Adrenal gland (tissue), 12 donors: Measurements from ENCODE around the gene AFAP1L2. TPM values are rescaled to one million over a fixed set of nuclear protein-coding genes. Genes with fewer than 3 reads are reported as not detected.

Source experiments
- DNase-seq, 7 donors: peaks; one replicate each; pipeline ENCODE4 v3.0.0-alpha.2; 2019 to 2020
- H3K27ac ChIP-seq, 5 donors: fragments of 200-600 bp; sonication (generic) in 4 of 5; 1 replicate in 3 of 5; 2 replicates in 2 of 5; pipeline versions ENCODE4 v1.5.1 to v1.8.0; 2016 to 2020; ENCODE audit warnings: mild to moderate bottlenecking in 1 of 5
- H3K27me3 ChIP-seq: fragments of 200-600 bp; 2 replicates; pipeline ENCODE4 v1.8.0; 2021
- H3K36me3 ChIP-seq, 2 donors: fragments of 200-600 bp; replicated peaks in 1 of 2; 1 replicate in 1 of 2; 2 replicates in 1 of 2; pipeline versions ENCODE4 v1.5.1 to v1.8.0; 2018 to 2022
- H3K4me1 ChIP-seq, 2 donors: fragments of 200-600 bp; replicated peaks in 1 of 2; 1 replicate in 1 of 2; 2 replicates in 1 of 2; pipeline versions ENCODE4 v1.5.1 to v1.8.0; 2018 to 2021
- H3K4me3 ChIP-seq, 4 donors: fragments of 200-600 bp; sonication (generic) in 3 of 4; one replicate each; pipeline ENCODE4 v1.5.1; 2016 to 2018
- H3K9me3 ChIP-seq, 3 donors: fragments of 200-600 bp; sonication (generic) in 1 of 3; replicated peaks in 1 of 3; 1 replicate in 2 of 3; 2 replicates in 1 of 3; pipeline versions ENCODE4 v1.5.1 to v1.8.0; 2016 to 2021
- CTCF ChIP-seq, 6 experiments: fragments of 450-650 bp in 4 of 6; fragments of 200-600 bp in 2 of 6; sonication (generic) in 1 of 6; IDR thresholded peaks; 1 replicate in 5 of 6; 2 replicates in 1 of 6; pipeline versions ENCODE4 v1.5.1 to v1.8.0; 2016 to 2021; ENCODE audit warnings: antibody characterized with exemption in 6 of 6, mild to moderate bottlenecking in 2 of 6, moderate library complexity in 1 of 6
- POLR2A ChIP-seq, 2 donors: fragments of 450-650 bp; IDR thresholded peaks; one replicate each; pipeline ENCODE4 v1.6.1; 2017; ENCODE audit warnings: antibody characterized with exemption in 2 of 2, mild to moderate bottlenecking in 2 of 2, moderate library complexity in 1 of 2
- WGBS, 4 donors: extraction: QIAGEN DNeasy Blood & Tissue Kit in 2 of 4; methylation state at CpG; one replicate each; pipeline versions ENCODE4 v1.1.5 to v1.1.7; 2013 to 2017; 5-methylcytosine and 5-hydroxymethylcytosine counted together
- intact Hi-C, 2 donors: fragments of 100-400 bp; cut with DNase I; formaldehyde crosslinking; loops; one replicate each; pipeline versions ENCODE4 v1.14.1 to v1.15.0; 2022 to 2023
- polyA plus RNA-seq, 3 donors: library from polyadenylated mRNA; stranded (reverse); fragments of 200-250 nt in 2 of 3; fragments of 350-450 nt in 1 of 3; fragmentation: Illumina TruSeq in 1 of 3; extraction: RNeasy Lipid Tissue Mini Kit (QIAGEN cat#74804) in 1 of 3; gene quantifications; one replicate each; pipeline ENCODE4 v1.2.3, GENCODE V29; 2013 to 2014
- total RNA-seq, 9 donors: library from RNA; depleted of rRNA in 4 of 9; stranded (reverse); fragments of >200 nt in 4 of 9; fragments of 120-200 nt in 1 of 9; fragmentation: NEBNext Ultra II Directional in 1 of 9; extraction: Animal tissue kit (Norgen Biotek cat#: 25700) in 1 of 9; gene quantifications; one replicate each; pipeline versions ENCODE4 v1.1.0 to v1.2.4, GENCODE V29; 2013 to 2023
- donor health status: healthy with polysubstance abuse.
- donor health status: Bipolar disorder and iron deficiency.
- donor health status: DM: yes; HTN: yes; CAD: no.
- donor health status: DM: no; HTN: no; CAD: no.
- donor health status: DM: no; HTN: no; CAD: no.
- donor health status: DM: yes; HTN: yes; CAD: no.

The AFAP1L2 gene
- total and polyA plus RNA-seq, 12 donors = 1.4 to 9.4 (median 3.7) TPM

DNA sequence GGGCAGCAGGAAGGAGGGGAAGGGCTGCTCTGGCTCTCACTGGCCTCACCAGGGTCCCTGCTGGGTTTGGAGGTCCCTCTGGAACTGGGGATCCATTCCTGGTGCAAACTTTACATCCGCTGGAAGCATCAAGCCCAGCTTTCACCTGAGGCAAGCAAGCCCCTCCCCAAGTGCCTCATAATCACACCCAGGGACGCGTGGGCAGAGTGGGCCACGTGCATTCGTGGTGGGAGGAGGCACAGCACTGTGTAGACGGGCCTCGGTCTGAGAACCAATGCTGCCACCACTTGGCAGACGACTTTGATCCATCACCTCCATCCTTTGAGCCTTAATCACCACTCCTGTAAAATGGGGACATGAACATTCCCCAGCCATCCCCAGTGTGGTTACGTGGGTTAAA, 91.2 kb downstream of the AFAP1L2 start:
- no peak overlapping the region for H3K4me3 ChIP-seq
- no peaks in the 10 kb centered on the region for H3K9me3 ChIP-seq
- intact Hi-C loops = no loop called here
- H3K36me3 ChIP-seq = no peaks in the 10 kb centered on the region
- 82 to 86% (median 85%) methylated on average over 7 to 9 of the region's 9 CpGs for WGBS, 4 donors
- DNase-seq = no peak
- no peaks in the 10 kb centered on the region for H3K4me1 ChIP-seq
- H3K27me3 ChIP-seq = no peaks in the 10 kb centered on the region
- H3K27ac ChIP-seq = no peak overlapping the region
- no peak for TF ChIP-seq CTCF (IDR thresholded peaks at IDR 0.05)
- no peak for TF ChIP-seq POLR2A (IDR thresholded peaks at IDR 0.05)

- Histone ChIP-seq H3K4me1 (no peaks in the 10 kb centered on the region), H3K4me3 (no peak overlapping the region), H3K9me3 (no peaks in the 10 kb centered on the region), H3K27ac (no peak overlapping the region), H3K27me3 (no peaks in the 10 kb centered on the region), H3K36me3 (no peaks in the 10 kb centered on the region)
- WGBS, 4 donors = 66 to 82% (median 74%) methylated on average over 4 to 13 of the region's 13 CpGs
- TF ChIP-seq POLR2A (IDR thresholded peaks at IDR 0.05) (no peak), CTCF (IDR thresholded peaks at IDR 0.05) (no peak)
- DNase-seq = peak in 1 of 7 donors; percentile 4
- intact Hi-C loops = no loop called here
These were observed 92.6 kb downstream of the AFAP1L2 start for GRCh38 chr10:114311496-114312209.

DNA sequence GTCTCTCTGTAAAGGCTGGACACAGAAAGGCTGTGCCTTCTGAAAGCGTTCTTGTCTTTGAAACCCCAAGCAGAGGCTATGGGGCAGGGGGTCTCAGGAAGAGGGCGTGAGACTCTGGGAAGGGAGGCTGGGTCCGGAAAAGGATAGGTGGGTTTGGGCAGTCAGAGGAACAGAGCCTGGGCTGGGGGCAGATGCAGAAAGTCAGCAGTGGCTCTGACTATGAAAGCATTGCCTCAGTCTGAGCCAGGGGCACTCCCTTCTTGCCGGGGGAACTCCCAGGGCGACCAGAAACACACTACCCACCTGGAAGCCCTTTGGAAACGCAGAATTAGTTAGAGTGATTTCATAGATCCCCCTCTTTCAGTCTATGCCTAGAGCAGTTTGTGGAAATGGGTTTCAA, 93.3 kb downstream of the AFAP1L2 start:
- DNase-seq = peak in 1 of 7 donors; percentile 5
- H3K4me3 ChIP-seq = no peak overlapping the region
- TF ChIP-seq CTCF (IDR thresholded peaks at IDR 0.05) (no peak), POLR2A (IDR thresholded peaks at IDR 0.05) (no peak)
- no peaks in the 10 kb centered on the region for H3K4me1 ChIP-seq
- 50 to 72% (median 57%) methylated on average over 5 to 6 of the region's 6 CpGs for WGBS, 4 donors
- no peaks in the 10 kb centered on the region for H3K9me3 ChIP-seq
- H3K27me3 ChIP-seq = no peaks in the 10 kb centered on the region
- intact Hi-C loops = no loop called here
- H3K27ac ChIP-seq = no peak overlapping the region
- no peaks in the 10 kb centered on the region for H3K36me3 ChIP-seq

GRCh38 chr10:114310346-114310745, 94.0 kb downstream of the AFAP1L2 start:
- TF ChIP-seq POLR2A (IDR thresholded peaks at IDR 0.05) = no peak
- TF ChIP-seq CTCF (IDR thresholded peaks at IDR 0.05) = no peak
- no peaks in the 10 kb centered on the region for H3K9me3 ChIP-seq
- DNase-seq = no peak
- no peaks in the 10 kb centered on the region for H3K27me3 ChIP-seq
- no peaks in the 10 kb centered on the region for H3K36me3 ChIP-seq
- H3K4me3 ChIP-seq = no peak overlapping the region
- intact Hi-C loops = no loop called here
- WGBS, 4 donors = 71 to 86% (median 79%) methylated on average over 5 to 10 of the region's 10 CpGs
- H3K27ac ChIP-seq = no peak overlapping the region
- no peaks in the 10 kb centered on the region for H3K4me1 ChIP-seq
